Psoas muscle (tissue), 8 donors: ENCODE measurements around the gene RET. TPM values are rescaled to one million over a fixed set of nuclear protein-coding genes. Genes with fewer than 3 reads are reported as not detected.

Experiments used
- ATAC-seq, 4 donors: fragments of 200-7000 bp; cut with Tn5 transposase; one replicate each; pipeline ENCODE4 v1.9.1; 2020; ENCODE audit warnings: moderate library complexity in 3 of 4, mild to moderate bottlenecking in 2 of 4
- DNase-seq, 2 donors: peaks; one replicate each; pipeline ENCODE4 v3.0.0-alpha.2; 2020
- H3K27ac ChIP-seq: fragments of 200-600 bp; one replicate; pipeline ENCODE4 v1.8.0; 2022
- H3K27me3 ChIP-seq, 3 donors: fragments of 200-600 bp in 1 of 3; one replicate each; pipeline versions ENCODE4 v1.6.1 to v1.8.0; 2013 to 2022; ENCODE audit warnings: low read length in 2 of 3, mild to moderate bottlenecking in 2 of 3, moderate library complexity in 1 of 3; ENCODE audit not compliant: insufficient read depth in 3 of 3
- H3K36me3 ChIP-seq, 2 donors: fragments of 200-600 bp in 1 of 2; one replicate each; pipeline versions ENCODE4 v1.6.1 to v1.8.0; 2013 to 2022; ENCODE audit warnings: low read depth in 1 of 2, mild to moderate bottlenecking in 1 of 2, moderate library complexity in 1 of 2; ENCODE audit not compliant: insufficient read depth in 1 of 2
- H3K4me1 ChIP-seq: fragments of 200-600 bp; one replicate; pipeline ENCODE4 v1.8.0; 2022
- H3K4me3 ChIP-seq: fragments of 200-600 bp; one replicate; pipeline ENCODE4 v1.8.0; 2022; ENCODE audit warnings: mild to moderate bottlenecking
- H3K9me3 ChIP-seq: fragments of 200-600 bp; one replicate; pipeline ENCODE4 v1.8.0; 2022
- WGBS, 3 donors: extraction: QIAGEN DNeasy Blood & Tissue Kit; methylation state at CpG; one replicate each; pipeline versions ENCODE4 v1.1.6 to v1.1.7; 2013; 5-methylcytosine and 5-hydroxymethylcytosine counted together
- intact Hi-C, 2 donors: fragments of 100-400 bp; cut with DNase I; formaldehyde crosslinking; loops; one replicate each; pipeline versions ENCODE4 v1.11.0 to v1.14.2; 2022
- polyA plus RNA-seq, 3 donors: library from polyadenylated mRNA; stranded (reverse); fragments of 200-250 nt; gene quantifications; one replicate each; pipeline ENCODE4 v1.2.3, GENCODE V29; 2013
- total RNA-seq, 4 donors: library from RNA; stranded (reverse); fragmentation: NEBNext Ultra II Directional in 2 of 4; extraction: Animal tissue kit (Norgen Biotek cat#: 25700) in 2 of 4; gene quantifications; one replicate each; pipeline versions ENCODE4 v1.2.1 to v1.2.4, GENCODE V29; 2021 to 2023
- TF ChIP-seq, protein P1 (sequence below): fragments of 200-600 bp; IDR thresholded peaks from one replicate; pipeline ENCODE4 v1.8.0; 2022; ENCODE audit warnings: antibody characterized with exemption
- donor health status: healthy with polysubstance abuse.
- donor health status: DM: no; HTN: no; CAD: no; lungs with moderate emphysema.
- donor health status: Bipolar disorder and iron deficiency.
- donor health status: healthy.
- donor health status: DM: yes; HTN: yes; CAD: no.
- donor health status: DM: no; HTN: no; CAD: no.
- donor health status: DM: no; HTN: no; CAD: no.
- donor health status: DM: yes; HTN: yes; CAD: no.

RET gene
- total and polyA plus RNA-seq, 7 donors, result 0.35 to 2.6 (median 0.60) TPM

DNA sequence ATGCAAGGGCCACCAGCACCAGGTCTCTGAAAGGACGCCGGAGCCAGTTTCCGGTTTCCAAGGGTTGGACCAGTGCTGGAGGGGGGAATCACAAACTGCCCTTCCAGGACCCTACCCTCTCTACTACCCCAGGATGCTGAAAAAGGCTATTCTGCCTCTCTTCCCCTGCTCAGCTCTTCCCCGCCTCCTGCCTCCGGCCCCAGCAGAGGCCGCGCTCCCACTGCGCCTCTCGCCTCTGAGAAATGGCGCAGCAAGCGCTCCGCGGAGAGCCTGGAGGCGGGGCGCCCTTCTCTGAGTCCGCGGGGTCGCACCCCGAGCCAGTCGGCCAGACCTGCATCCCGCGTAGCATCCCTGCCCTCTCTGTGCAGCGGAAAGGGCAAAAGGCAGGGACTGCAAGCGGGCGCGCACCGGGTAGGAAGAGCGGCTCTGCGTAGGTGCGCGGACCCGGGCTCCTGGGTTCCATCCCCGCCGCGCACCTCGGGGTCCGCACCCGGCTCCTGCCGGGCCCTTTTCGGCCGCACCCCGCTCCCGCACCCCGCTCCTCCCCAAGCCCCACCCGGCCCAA is 476 bp upstream of the RET start:
- peaks cover 0 to 62% (median 11%) of the 10 kb centered on the region in 3 donors for H3K27me3 ChIP-seq
- H3K27ac ChIP-seq, result no peak overlapping the region
- intact Hi-C loops, result no loop called here
- no peaks in the 10 kb centered on the region for H3K36me3 ChIP-seq
- ATAC-seq (peak; percentile 9 to 49 (median 24)), DNase-seq (peak in 1 of 2 donors; percentile 48)
- peak overlapping the region; percentile 66 for H3K4me3 ChIP-seq
- no peaks in the 10 kb centered on the region for H3K9me3 ChIP-seq
- H3K4me1 ChIP-seq, result peaks cover 4% of the 10 kb centered on the region
- WGBS, 3 donors, result 1 to 4% (median 3%) methylated on average over 23 to 45 of the region's 45 CpGs
- TF ChIP-seq, protein P1, sequence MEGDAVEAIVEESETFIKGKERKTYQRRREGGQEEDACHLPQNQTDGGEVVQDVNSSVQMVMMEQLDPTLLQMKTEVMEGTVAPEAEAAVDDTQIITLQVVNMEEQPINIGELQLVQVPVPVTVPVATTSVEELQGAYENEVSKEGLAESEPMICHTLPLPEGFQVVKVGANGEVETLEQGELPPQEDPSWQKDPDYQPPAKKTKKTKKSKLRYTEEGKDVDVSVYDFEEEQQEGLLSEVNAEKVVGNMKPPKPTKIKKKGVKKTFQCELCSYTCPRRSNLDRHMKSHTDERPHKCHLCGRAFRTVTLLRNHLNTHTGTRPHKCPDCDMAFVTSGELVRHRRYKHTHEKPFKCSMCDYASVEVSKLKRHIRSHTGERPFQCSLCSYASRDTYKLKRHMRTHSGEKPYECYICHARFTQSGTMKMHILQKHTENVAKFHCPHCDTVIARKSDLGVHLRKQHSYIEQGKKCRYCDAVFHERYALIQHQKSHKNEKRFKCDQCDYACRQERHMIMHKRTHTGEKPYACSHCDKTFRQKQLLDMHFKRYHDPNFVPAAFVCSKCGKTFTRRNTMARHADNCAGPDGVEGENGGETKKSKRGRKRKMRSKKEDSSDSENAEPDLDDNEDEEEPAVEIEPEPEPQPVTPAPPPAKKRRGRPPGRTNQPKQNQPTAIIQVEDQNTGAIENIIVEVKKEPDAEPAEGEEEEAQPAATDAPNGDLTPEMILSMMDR, result no peak

GRCh38 chr10:43077421-43078171 is 727 bp downstream of the RET start:
- Histone ChIP-seq H3K27ac (no peak overlapping the region), H3K4me3 (peak overlapping the region; percentile 66), H3K36me3 (no peaks in the 10 kb centered on the region), H3K27me3 (peaks cover 0 to 69% (median 11%) of the 10 kb centered on the region in 3 donors), H3K9me3 (no peaks in the 10 kb centered on the region), H3K4me1 (peaks cover 4% of the 10 kb centered on the region)
- 3 to 9% (median 9%) methylated on average over 46 to 72 of the region's 72 CpGs for WGBS, 3 donors
- peak in 2 of 4 donors; percentile 5 to 13 for ATAC-seq
- TF ChIP-seq, protein P1, result no peak
- intact Hi-C loops, result no loop called here
- DNase-seq, result no peak

DNA sequence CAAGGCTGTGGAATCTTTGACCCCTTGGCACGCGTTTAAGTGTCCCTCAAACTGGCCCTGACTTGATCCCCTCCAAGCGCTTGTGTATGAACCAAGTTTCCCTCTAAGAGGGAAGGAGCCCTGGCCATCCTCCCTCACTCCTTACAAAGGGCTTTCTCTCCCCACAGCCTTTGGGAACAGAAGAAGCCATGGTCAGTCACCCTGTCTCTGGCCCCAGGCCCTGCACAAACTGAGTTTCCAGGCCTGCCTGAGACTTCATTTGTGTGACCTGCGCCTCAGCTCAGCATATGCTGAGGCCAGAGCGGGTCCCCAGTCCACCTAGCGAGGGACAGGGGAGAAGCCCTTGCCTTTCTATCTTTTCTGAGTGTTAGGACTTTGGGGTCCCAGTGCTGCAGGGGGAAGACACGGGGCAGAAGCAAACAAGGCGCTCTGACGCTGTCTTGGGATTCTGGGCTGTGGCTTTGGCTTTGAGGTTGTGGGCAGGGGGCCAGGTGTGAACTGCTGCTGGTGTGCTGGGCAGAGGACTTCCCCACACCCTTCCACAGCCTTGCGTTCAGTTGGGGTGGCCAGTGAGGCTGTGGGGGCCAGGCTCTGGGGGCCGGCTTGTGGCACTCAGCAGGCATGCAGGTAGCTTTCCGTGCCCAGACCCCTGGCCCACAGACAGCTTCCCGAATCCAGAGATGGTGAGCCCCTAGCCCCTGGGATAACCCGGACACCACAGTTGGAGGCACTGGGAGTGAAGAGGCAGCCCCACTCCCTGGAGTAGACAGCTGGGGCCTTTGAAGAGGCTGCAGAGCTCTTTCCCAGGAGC is 1.5 kb downstream of the RET start:
- WGBS, 3 donors, result 37 to 64% (median 44%) methylated on average over 14 of the region's 14 CpGs
- TF ChIP-seq, protein P1, result no peak
- H3K27ac ChIP-seq, result no peak overlapping the region
- peaks cover 0 to 74% (median 11%) of the 10 kb centered on the region in 3 donors for H3K27me3 ChIP-seq
- ATAC-seq (no peak), DNase-seq (no peak)
- no peaks in the 10 kb centered on the region for H3K36me3 ChIP-seq
- H3K4me1 ChIP-seq, result peaks cover 4% of the 10 kb centered on the region
- intact Hi-C loops, result no loop called here
- no peaks in the 10 kb centered on the region for H3K9me3 ChIP-seq
- H3K4me3 ChIP-seq, result peak overlapping the region; percentile 66

- no peak overlapping the region for H3K4me3 ChIP-seq
- DNase-seq, result peak; percentile 48 to 81
- peaks cover 4% of the 10 kb centered on the region for H3K4me1 ChIP-seq
- no peaks in the 10 kb centered on the region for H3K9me3 ChIP-seq
- H3K36me3 ChIP-seq, result no peaks in the 10 kb centered on the region
- 12 to 29% (median 21%) methylated on average over 10 of the region's 10 CpGs for WGBS, 3 donors
- peak in 3 of 4 donors; percentile 39 to 65 (median 48) for ATAC-seq
- H3K27me3 ChIP-seq, result peaks cover 0 to 74% (median 11%) of the 10 kb centered on the region in 3 donors
- TF ChIP-seq, protein P1, result peak; percentile 42
- H3K27ac ChIP-seq, result no peak overlapping the region
- intact Hi-C loops, result no loop called here
These were observed 2.1 kb downstream of the RET start for GRCh38 chr10:43078986-43079273.
